ENCODE data around the gene CCDC88B.
"Not testable (repeated sequence)": the region's sequence is repeated elsewhere in the genome, so short reads cannot be mapped to it uniquely, and the experiment has no call there.

The CCDC88B gene

GRCh38 chr11:64321533-64321932 lies 18.5 kb upstream of the CCDC88B start:
- no peak overlapping the region for H3K27ac ChIP-seq (ENCODE audit: low read depth, low read length)
- H3K36me3 ChIP-seq (ENCODE audit: control insufficient read depth in 5 of 5, insufficient read depth in 5 of 5, low read length in 5 of 5), result peaks cover 0 to 35% (median 24%) of the 10 kb centered on the region in 5 donors
- H3K9ac ChIP-seq (ENCODE audit: low read length in 5 of 5), result no peak overlapping the region
- peaks cover 0 to 27% (median 21%) of the 10 kb centered on the region in 5 donors for H3K4me1 ChIP-seq (ENCODE audit: control insufficient read depth in 5 of 5, insufficient read depth in 5 of 5, low read length in 5 of 5)
- H3K27me3 ChIP-seq (ENCODE audit: control insufficient read depth in 5 of 5, insufficient read depth in 4 of 5, low read length in 5 of 5), result no peaks in the 10 kb centered on the region
- H3K4me3 ChIP-seq (ENCODE audit: low read depth in 1 of 5, low read length in 5 of 5), result no peak overlapping the region
- no peaks in the 10 kb centered on the region for H3K9me3 ChIP-seq (ENCODE audit: control insufficient read depth in 5 of 5, low read length in 5 of 5)

- H3K9ac ChIP-seq (ENCODE audit: low read length in 5 of 5), result no peak overlapping the region
- no peaks in the 10 kb centered on the region for H3K9me3 ChIP-seq (ENCODE audit: control insufficient read depth in 5 of 5, low read length in 5 of 5)
- H3K4me1 ChIP-seq (ENCODE audit: control insufficient read depth in 5 of 5, insufficient read depth in 5 of 5, low read length in 5 of 5), result peaks cover 0 to 15% (median 15%) of the 10 kb centered on the region in 5 donors
- no peaks in the 10 kb centered on the region for H3K27me3 ChIP-seq (ENCODE audit: control insufficient read depth in 5 of 5, insufficient read depth in 4 of 5, low read length in 5 of 5)
- no peak overlapping the region for H3K4me3 ChIP-seq (ENCODE audit: low read depth in 1 of 5, low read length in 5 of 5)
- H3K36me3 ChIP-seq (ENCODE audit: control insufficient read depth in 5 of 5, insufficient read depth in 5 of 5, low read length in 5 of 5), result peaks cover 0 to 35% (median 24%) of the 10 kb centered on the region in 5 donors
- no peak overlapping the region for H3K27ac ChIP-seq (ENCODE audit: low read depth, low read length)
Observed at GRCh38 chr11:64322925-64323260, 17.1 kb upstream of the CCDC88B start.

DNA sequence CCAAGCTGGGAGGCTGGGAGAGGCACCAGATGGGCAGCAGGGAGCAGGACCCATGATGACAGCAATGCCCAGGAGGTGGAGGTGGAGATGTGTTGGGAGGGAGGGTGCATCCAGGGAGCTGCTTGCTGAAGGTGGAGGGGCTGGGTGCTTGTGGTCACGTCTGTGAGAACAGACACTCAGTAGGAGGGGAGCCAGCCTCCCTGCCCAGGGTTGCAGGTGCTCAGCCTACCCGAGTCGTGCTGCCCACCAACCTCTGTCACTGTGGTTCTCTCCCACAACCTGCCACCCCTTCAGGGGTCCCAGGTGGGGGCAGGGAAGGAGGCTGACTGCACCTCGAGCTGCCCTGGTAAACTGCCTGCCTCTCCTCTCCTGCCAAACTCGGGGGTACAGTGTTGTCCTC lies 16.6 kb upstream of the CCDC88B start:
- Histone ChIP-seq H3K9me3 (ENCODE audit: control insufficient read depth in 5 of 5, low read length in 5 of 5) (no peaks in the 10 kb centered on the region), H3K4me3 (ENCODE audit: low read depth in 1 of 5, low read length in 5 of 5) (no peak overlapping the region), H3K36me3 (ENCODE audit: control insufficient read depth in 5 of 5, insufficient read depth in 5 of 5, low read length in 5 of 5) (peaks cover 0 to 35% (median 24%) of the 10 kb centered on the region in 5 donors), H3K27ac (ENCODE audit: low read depth, low read length) (no peak overlapping the region), H3K4me1 (ENCODE audit: control insufficient read depth in 5 of 5, insufficient read depth in 5 of 5, low read length in 5 of 5) (peaks cover 0 to 13% (median 13%) of the 10 kb centered on the region in 5 donors), H3K9ac (ENCODE audit: low read length in 5 of 5) (no peak overlapping the region), H3K27me3 (ENCODE audit: control insufficient read depth in 5 of 5, insufficient read depth in 4 of 5, low read length in 5 of 5) (no peaks in the 10 kb centered on the region)

DNA sequence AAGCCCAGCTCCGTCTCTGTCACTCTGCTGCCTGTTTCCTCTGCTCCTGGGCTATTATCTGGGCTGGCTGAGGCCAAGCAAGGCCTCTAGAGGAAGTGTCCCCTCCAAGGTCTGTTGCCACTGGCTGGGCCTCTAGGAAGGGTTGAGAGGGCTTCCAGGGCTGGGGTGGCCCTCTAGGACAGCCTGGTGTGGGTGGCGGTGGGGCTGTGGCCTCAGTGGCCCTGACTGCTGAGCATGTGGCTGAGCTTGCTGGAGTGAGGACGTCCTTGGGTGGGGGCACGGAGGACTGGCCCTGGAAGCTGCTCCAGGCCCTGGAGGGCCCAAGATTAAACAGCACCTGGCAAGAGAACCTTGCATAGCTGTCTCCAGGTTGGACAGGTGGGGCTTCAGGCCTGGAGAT lies 16.0 kb upstream of the CCDC88B start:
- H3K27ac ChIP-seq (ENCODE audit: low read depth, low read length); H3K9ac ChIP-seq (ENCODE audit: low read length in 5 of 5); H3K9me3 ChIP-seq (ENCODE audit: control insufficient read depth in 5 of 5, low read length in 5 of 5); H3K4me3 ChIP-seq (ENCODE audit: low read depth in 1 of 5, low read length in 5 of 5); H3K27me3 ChIP-seq (ENCODE audit: control insufficient read depth in 5 of 5, insufficient read depth in 4 of 5, low read length in 5 of 5): not testable (repeated sequence)
- Histone ChIP-seq H3K4me1 (ENCODE audit: control insufficient read depth in 5 of 5, insufficient read depth in 5 of 5, low read length in 5 of 5) (peaks cover 0 to 12% (median 9%) of the 10 kb centered on the region in 5 donors), H3K36me3 (ENCODE audit: control insufficient read depth in 5 of 5, insufficient read depth in 5 of 5, low read length in 5 of 5) (peaks cover 0 to 35% (median 24%) of the 10 kb centered on the region in 5 donors)

DNA sequence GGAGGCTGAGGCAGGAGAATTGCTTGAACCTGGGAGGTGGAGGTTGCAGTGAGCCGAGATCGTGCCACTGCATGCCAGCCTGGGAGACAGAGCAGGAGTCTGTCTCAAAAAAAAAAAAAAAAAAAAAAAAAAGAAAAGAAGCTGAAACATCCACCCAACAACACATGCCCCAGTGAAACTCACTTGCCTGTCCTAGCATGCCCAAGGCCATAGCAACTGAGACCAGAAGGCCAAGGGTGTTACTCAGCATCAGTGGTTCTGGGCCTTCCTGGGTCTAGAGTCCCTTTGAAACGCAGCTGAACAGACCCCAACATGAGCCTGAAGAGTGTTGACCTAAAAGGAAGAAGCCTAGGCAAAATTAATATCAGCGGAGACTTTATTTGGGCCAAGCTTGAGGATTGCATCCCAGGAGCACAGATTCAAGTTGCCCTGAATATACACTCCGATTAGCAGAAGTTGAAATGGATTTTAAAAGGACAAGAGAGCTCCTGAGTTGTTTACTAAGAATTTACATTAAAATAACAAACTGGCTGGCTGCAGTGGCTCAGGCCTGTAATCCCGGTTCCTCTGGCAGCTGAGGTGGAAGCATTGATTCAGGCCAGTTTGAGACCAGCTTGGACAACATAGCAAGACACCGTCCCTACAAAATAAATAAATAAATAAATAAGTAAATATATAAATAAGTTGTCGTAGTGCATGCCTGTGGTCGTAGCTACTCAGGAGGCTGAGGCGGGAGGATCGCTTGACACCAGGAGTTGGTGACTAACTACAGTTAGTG lies 15.1 kb upstream of the CCDC88B start:
- H3K36me3 ChIP-seq (ENCODE audit: control insufficient read depth in 5 of 5, insufficient read depth in 5 of 5, low read length in 5 of 5), result peaks cover 0 to 35% (median 24%) of the 10 kb centered on the region in 5 donors
- no peaks in the 10 kb centered on the region for H3K9me3 ChIP-seq (ENCODE audit: control insufficient read depth in 5 of 5, low read length in 5 of 5)
- H3K27me3 ChIP-seq (ENCODE audit: control insufficient read depth in 5 of 5, insufficient read depth in 4 of 5, low read length in 5 of 5), result no peaks in the 10 kb centered on the region
- H3K4me1 ChIP-seq (ENCODE audit: control insufficient read depth in 5 of 5, insufficient read depth in 5 of 5, low read length in 5 of 5), result peaks cover 7 to 12% (median 11%) of the 10 kb centered on the region in 5 donors
- H3K4me3 ChIP-seq (ENCODE audit: low read depth in 1 of 5, low read length in 5 of 5), result no peak overlapping the region
- no peak overlapping the region for H3K27ac ChIP-seq (ENCODE audit: low read depth, low read length)
- no peak overlapping the region for H3K9ac ChIP-seq (ENCODE audit: low read length in 5 of 5)

GRCh38 chr11:64327375-64327774 lies 12.6 kb upstream of the CCDC88B start:
- Histone ChIP-seq H3K27ac (ENCODE audit: low read depth, low read length) (no peak overlapping the region), H3K27me3 (ENCODE audit: control insufficient read depth in 5 of 5, insufficient read depth in 4 of 5, low read length in 5 of 5) (peaks cover 0 to 2% (median 0%) of the 10 kb centered on the region in 5 donors), H3K9me3 (ENCODE audit: control insufficient read depth in 5 of 5, low read length in 5 of 5) (no peaks in the 10 kb centered on the region), H3K4me3 (ENCODE audit: low read depth in 1 of 5, low read length in 5 of 5) (no peak overlapping the region), H3K4me1 (ENCODE audit: control insufficient read depth in 5 of 5, insufficient read depth in 5 of 5, low read length in 5 of 5) (peaks cover 9 to 28% (median 21%) of the 10 kb centered on the region in 5 donors), H3K9ac (ENCODE audit: low read length in 5 of 5) (no peak overlapping the region), H3K36me3 (ENCODE audit: control insufficient read depth in 5 of 5, insufficient read depth in 5 of 5, low read length in 5 of 5) (peaks cover 0 to 15% (median 6%) of the 10 kb centered on the region in 5 donors)

DNA sequence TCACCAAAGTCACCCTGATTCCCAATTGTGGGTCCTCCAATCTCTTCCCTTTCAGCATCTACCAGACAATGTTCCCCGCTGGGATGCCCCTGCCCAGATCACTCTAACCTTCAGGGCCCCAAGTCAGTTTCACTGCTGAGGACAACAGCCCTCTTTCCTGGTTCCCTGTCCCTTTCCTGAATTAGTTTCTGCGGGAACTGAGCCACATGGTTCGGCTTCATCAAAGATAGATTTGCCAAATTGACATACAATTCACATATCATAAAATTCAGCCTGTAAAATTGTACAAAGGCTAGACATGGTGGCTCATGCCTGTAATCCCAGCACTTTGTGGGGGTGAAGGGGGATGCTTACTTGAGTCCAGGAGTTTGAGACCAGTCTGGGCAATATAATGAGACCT lies 12.0 kb upstream of the CCDC88B start:
- Histone ChIP-seq H3K27ac (ENCODE audit: low read depth, low read length) (no peak overlapping the region), H3K36me3 (ENCODE audit: control insufficient read depth in 5 of 5, insufficient read depth in 5 of 5, low read length in 5 of 5) (peaks cover 0 to 9% (median 0%) of the 10 kb centered on the region in 5 donors), H3K27me3 (ENCODE audit: control insufficient read depth in 5 of 5, insufficient read depth in 4 of 5, low read length in 5 of 5) (peaks cover 0 to 2% (median 0%) of the 10 kb centered on the region in 5 donors), H3K4me3 (ENCODE audit: low read depth in 1 of 5, low read length in 5 of 5) (no peak overlapping the region), H3K9me3 (ENCODE audit: control insufficient read depth in 5 of 5, low read length in 5 of 5) (no peaks in the 10 kb centered on the region), H3K4me1 (ENCODE audit: control insufficient read depth in 5 of 5, insufficient read depth in 5 of 5, low read length in 5 of 5) (peaks cover 9 to 28% (median 21%) of the 10 kb centered on the region in 5 donors), H3K9ac (ENCODE audit: low read length in 5 of 5) (no peak overlapping the region)

- Histone ChIP-seq H3K27ac (ENCODE audit: low read depth, low read length) (no peak overlapping the region), H3K4me1 (ENCODE audit: control insufficient read depth in 5 of 5, insufficient read depth in 5 of 5, low read length in 5 of 5) (peaks cover 9 to 28% (median 21%) of the 10 kb centered on the region in 5 donors), H3K9ac (ENCODE audit: low read length in 5 of 5) (no peak overlapping the region), H3K36me3 (ENCODE audit: control insufficient read depth in 5 of 5, insufficient read depth in 5 of 5, low read length in 5 of 5) (no peaks in the 10 kb centered on the region), H3K27me3 (ENCODE audit: control insufficient read depth in 5 of 5, insufficient read depth in 4 of 5, low read length in 5 of 5) (peaks cover 0 to 2% (median 0%) of the 10 kb centered on the region in 5 donors), H3K4me3 (ENCODE audit: low read depth in 1 of 5, low read length in 5 of 5) (no peak overlapping the region), H3K9me3 (ENCODE audit: control insufficient read depth in 5 of 5, low read length in 5 of 5) (no peaks in the 10 kb centered on the region)
Observed at GRCh38 chr11:64330888-64331287, 9.1 kb upstream of the CCDC88B start.

- Histone ChIP-seq H3K4me1 (ENCODE audit: control insufficient read depth in 5 of 5, insufficient read depth in 5 of 5, low read length in 5 of 5) (peaks cover 9 to 28% (median 21%) of the 10 kb centered on the region in 5 donors), H3K4me3 (ENCODE audit: low read depth in 1 of 5, low read length in 5 of 5) (no peak overlapping the region), H3K36me3 (ENCODE audit: control insufficient read depth in 5 of 5, insufficient read depth in 5 of 5, low read length in 5 of 5) (no peaks in the 10 kb centered on the region), H3K27me3 (ENCODE audit: control insufficient read depth in 5 of 5, insufficient read depth in 4 of 5, low read length in 5 of 5) (peaks cover 0 to 2% (median 0%) of the 10 kb centered on the region in 5 donors), H3K27ac (ENCODE audit: low read depth, low read length) (no peak overlapping the region), H3K9me3 (ENCODE audit: control insufficient read depth in 5 of 5, low read length in 5 of 5) (no peaks in the 10 kb centered on the region), H3K9ac (ENCODE audit: low read length in 5 of 5) (no peak overlapping the region)
Observed at GRCh38 chr11:64331569-64332371, 8.2 kb upstream of the CCDC88B start.

GRCh38 chr11:64333556-64333955 lies 6.4 kb upstream of the CCDC88B start:
- Histone ChIP-seq H3K36me3 (ENCODE audit: control insufficient read depth in 5 of 5, insufficient read depth in 5 of 5, low read length in 5 of 5) (no peaks in the 10 kb centered on the region), H3K27ac (ENCODE audit: low read depth, low read length) (no peak overlapping the region), H3K4me1 (ENCODE audit: control insufficient read depth in 5 of 5, insufficient read depth in 5 of 5, low read length in 5 of 5) (peaks cover 9 to 28% (median 21%) of the 10 kb centered on the region in 5 donors), H3K4me3 (ENCODE audit: low read depth in 1 of 5, low read length in 5 of 5) (no peak overlapping the region), H3K9me3 (ENCODE audit: control insufficient read depth in 5 of 5, low read length in 5 of 5) (no peaks in the 10 kb centered on the region), H3K9ac (ENCODE audit: low read length in 5 of 5) (no peak overlapping the region), H3K27me3 (ENCODE audit: control insufficient read depth in 5 of 5, insufficient read depth in 4 of 5, low read length in 5 of 5) (peaks cover 0 to 2% (median 0%) of the 10 kb centered on the region in 5 donors)
